ENCODE measurements around the gene SND1. TPM values are rescaled to one million over a fixed set of nuclear protein-coding genes. Genes with fewer than 3 reads are reported as not detected.

Gene SND1
- total RNA-seq, 1 experiment from 2014 or later, result 139 TPM

- no peak overlapping the region for H3K27ac ChIP-seq (ENCODE audit: low read length)
- no TSS peak for BruUV-seq (replicated peaks)
- peaks cover 8% of the 10 kb centered on the region; the same call in 1 of the 2 replicates for H4K20me1 ChIP-seq (ENCODE audit: low read length)
- H3K27me3 ChIP-seq (ENCODE audit: low read length), result no peaks in the 10 kb centered on the region
- ATAC-seq, result no peak
- H3F3A ChIP-seq (ENCODE audit: low read length, unreplicated experiment), result no peaks in the 10 kb centered on the region
- ChIA-PET POLR2A (ENCODE audit: unreplicated experiment) (no interaction called here), CTCF (no interaction called here)
- H2AFZ ChIP-seq (ENCODE audit: low read length), result no peak overlapping the region
- intact Hi-C loops (cut with micrococcal nuclease), result no loop called here
- H3K4me1 ChIP-seq (ENCODE audit: insufficient read depth, low read length), result no peaks in the 10 kb centered on the region
- H3K9ac ChIP-seq (ENCODE audit: low read length), result no peak overlapping the region
- TF ChIP-seq EZH2 (IDR thresholded peaks at IDR 0.05; ENCODE audit: low read length, unreplicated experiment) (no peak), CTCF (conservative IDR thresholded peaks at IDR 0.05; ENCODE audit: low read depth, low read length) (no peak), EZH2phosphoT487 (IDR thresholded peaks at IDR 0.05; ENCODE audit: borderline replicate concordance, low read length) (no peak)
- peaks cover 59% of the 10 kb centered on the region for H3K36me3 ChIP-seq (ENCODE audit: low read depth, low read length)
- no peaks in the 10 kb centered on the region for H3K9me2 ChIP-seq (replicated peaks; ENCODE audit: low read length)
- H3K79me2 ChIP-seq (ENCODE audit: low read length), result peaks cover 38% of the 10 kb centered on the region
- H3K4me3 ChIP-seq (ENCODE audit: low read length), result no peak overlapping the region
- H3K4me2 ChIP-seq (ENCODE audit: low read length), result no peak overlapping the region
- H3K9me3 ChIP-seq (ENCODE audit: low read length), result no peaks in the 10 kb centered on the region
- DNase-seq, result no peak
These were observed 66.3 kb downstream of the SND1 start for GRCh38 chr7:127718340-127718679.

GRCh38 chr7:127726476-127726875 lies 74.5 kb downstream of the SND1 start:
- DNase-seq, result no peak
- CTCF ChIA-PET, result no interaction called here
- H3K36me3 ChIP-seq (ENCODE audit: low read depth, low read length), result peaks cover 49% of the 10 kb centered on the region

More at GRCh38 chr7:127726476-127726875, 74.5 kb downstream of the SND1 start:
- TF ChIP-seq EZH2 (IDR thresholded peaks at IDR 0.05; ENCODE audit: low read length, unreplicated experiment), result no peak
- TF ChIP-seq EZH2phosphoT487 (IDR thresholded peaks at IDR 0.05; ENCODE audit: borderline replicate concordance, low read length), result no peak
- no peak for TF ChIP-seq CTCF (conservative IDR thresholded peaks at IDR 0.05; ENCODE audit: low read depth, low read length)
- Histone ChIP-seq H3K27me3 (ENCODE audit: low read length) (no peaks in the 10 kb centered on the region), H3K79me2 (ENCODE audit: low read length) (no peaks in the 10 kb centered on the region; the same call in 1 of the 2 replicates), H3K9me2 (replicated peaks; ENCODE audit: low read length) (no peaks in the 10 kb centered on the region), H3F3A (ENCODE audit: low read length, unreplicated experiment) (no peaks in the 10 kb centered on the region), H3K27ac (ENCODE audit: low read length) (no peak overlapping the region), H4K20me1 (ENCODE audit: low read length) (no peaks in the 10 kb centered on the region), H3K4me2 (ENCODE audit: low read length) (no peak overlapping the region), H2AFZ (ENCODE audit: low read length) (no peak overlapping the region), H3K9ac (ENCODE audit: low read length) (no peak overlapping the region), H3K9me3 (ENCODE audit: low read length) (no peaks in the 10 kb centered on the region), H3K4me1 (ENCODE audit: insufficient read depth, low read length) (no peaks in the 10 kb centered on the region), H3K4me3 (ENCODE audit: low read length) (no peak overlapping the region)
- no TSS peak for BruUV-seq (replicated peaks)
- POLR2A ChIA-PET (ENCODE audit: unreplicated experiment), result no interaction called here
- no peak for ATAC-seq
- intact Hi-C loops (cut with micrococcal nuclease), result no loop called here

Measured in PC-3 (cell line).